Left lung (tissue), 10 donors: ENCODE results near the gene FLVCR1. TPM values are rescaled to one million over a fixed set of nuclear protein-coding genes. Genes with fewer than 3 reads are reported as not detected.

Source experiments
- ATAC-seq: fragments of 200-7000 bp; cut with Tn5 transposase; one replicate; pipeline ENCODE4 v1.9.1; 2020; ENCODE audit warnings: moderate library complexity
- DNase-seq, 4 donors: peaks; one replicate each; pipeline ENCODE4 v3.0.0-alpha.2; 2013 to 2020
- H3K27ac ChIP-seq, 2 donors: fragments of 200-600 bp; sonication (generic) in 1 of 2; one replicate each; pipeline versions ENCODE4 v1.5.0 to v1.8.0; 2020 to 2021
- H3K27me3 ChIP-seq, 2 donors: fragments of 200-600 bp; sonication (generic) in 1 of 2; one replicate each; pipeline versions ENCODE4 v1.5.0 to v1.8.0; 2020 to 2021
- H3K36me3 ChIP-seq, 2 donors: fragments of 200-600 bp; sonication (generic) in 1 of 2; one replicate each; pipeline versions ENCODE4 v1.5.0 to v1.8.0; 2020 to 2021
- H3K4me1 ChIP-seq, 2 donors: fragments of 200-600 bp; one replicate each; pipeline ENCODE4 v1.8.0; 2021
- H3K4me3 ChIP-seq, 2 donors: fragments of 200-600 bp; sonication (generic) in 1 of 2; one replicate each; pipeline versions ENCODE4 v1.5.0 to v1.8.0; 2020 to 2021; ENCODE audit warnings: mild to moderate bottlenecking in 1 of 2
- H3K9me3 ChIP-seq, 2 donors: fragments of 200-600 bp; sonication (generic) in 1 of 2; one replicate each; pipeline versions ENCODE4 v1.5.0 to v1.8.0; 2020 to 2021
- CTCF ChIP-seq, 2 donors: fragments of 200-600 bp; sonication (generic) in 1 of 2; IDR thresholded peaks; one replicate each; pipeline versions ENCODE4 v1.5.0 to v1.8.0; 2021; ENCODE audit warnings: antibody characterized with exemption in 2 of 2
- intact Hi-C, 2 donors: fragments of 100-400 bp; cut with DNase I; formaldehyde crosslinking; loops; one replicate each; pipeline versions ENCODE4 v1.11.2 to v1.14.2; 2022
- polyA plus RNA-seq, 6 donors: library from polyadenylated mRNA; unstranded; fragments of 120-200 nt; gene quantifications; one replicate each; pipeline ENCODE4 v1.2.1, GENCODE V29; 2013; ENCODE audit not compliant: insufficient read length in 6 of 6
- total RNA-seq, 2 donors: library from RNA; stranded (reverse); fragmentation: NEBNext Ultra II Directional; extraction: Animal tissue kit (Norgen Biotek cat#: 25700); gene quantifications; one replicate each; pipeline ENCODE4 v1.2.1, GENCODE V29; 2021
- donor health status: DM: no; HTN: yes; CAD: no.
- donor health status: DM: no; HTN: no; CAD: no.

Gene FLVCR1
- total and polyA plus RNA-seq, 8 donors: 6.1 to 29.4 (median 22.7) TPM

- ATAC-seq: no peak
- Histone ChIP-seq H3K4me3 (no peak overlapping the region), H3K27me3 (no peaks in the 10 kb centered on the region), H3K27ac (no peak overlapping the region), H3K9me3 (no peaks in the 10 kb centered on the region), H3K4me1 (no peaks in the 10 kb centered on the region), H3K36me3 (peaks cover 0 to 71% of the 10 kb centered on the region in 2 donors)
- intact Hi-C loops: no loop called here
- no peak for DNase-seq
- TF ChIP-seq CTCF (IDR thresholded peaks at IDR 0.05): no peak
Measured at GRCh38 chr1:212871976-212872375, 13.9 kb downstream of the FLVCR1 start.

GRCh38 chr1:212873518-212873917 is 15.4 kb downstream of the FLVCR1 start:
- Histone ChIP-seq H3K9me3 (no peaks in the 10 kb centered on the region), H3K4me1 (no peaks in the 10 kb centered on the region), H3K27ac (no peak overlapping the region), H3K27me3 (no peaks in the 10 kb centered on the region), H3K36me3 (peaks cover 0 to 79% of the 10 kb centered on the region in 2 donors), H3K4me3 (no peak overlapping the region)
- intact Hi-C loops: no loop called here
- ATAC-seq (no peak), DNase-seq (no peak)
- no peak for TF ChIP-seq CTCF (IDR thresholded peaks at IDR 0.05)

GRCh38 chr1:212878418-212878817 is 20.3 kb downstream of the FLVCR1 start:
- H3K9me3 ChIP-seq: no peaks in the 10 kb centered on the region
- H3K27ac ChIP-seq: no peak overlapping the region
- intact Hi-C loops: no loop called here
- ATAC-seq (no peak), DNase-seq (no peak)
- H3K27me3 ChIP-seq: no peaks in the 10 kb centered on the region
- peaks cover 0 to 73% of the 10 kb centered on the region in 2 donors for H3K36me3 ChIP-seq
- no peaks in the 10 kb centered on the region for H3K4me1 ChIP-seq
- no peak overlapping the region for H3K4me3 ChIP-seq
- TF ChIP-seq CTCF (IDR thresholded peaks at IDR 0.05): no peak

- H3K9me3 ChIP-seq: no peaks in the 10 kb centered on the region
- H3K27ac ChIP-seq: no peak overlapping the region
- H3K4me3 ChIP-seq: no peak overlapping the region
- TF ChIP-seq CTCF (IDR thresholded peaks at IDR 0.05): no peak
- no peaks in the 10 kb centered on the region for H3K4me1 ChIP-seq
- no peak for ATAC-seq
- peaks cover 0 to 73% of the 10 kb centered on the region in 2 donors for H3K36me3 ChIP-seq
- intact Hi-C loops: no loop called here
- no peaks in the 10 kb centered on the region for H3K27me3 ChIP-seq
- DNase-seq: no peak
Measured at GRCh38 chr1:212879947-212880690, 22.0 kb downstream of the FLVCR1 start.

- no peak for DNase-seq
- H3K36me3 ChIP-seq: peaks cover 3 to 79% of the 10 kb centered on the region in 2 donors
Measured at GRCh38 chr1:212884592-212884991, 26.5 kb downstream of the FLVCR1 start.

More at GRCh38 chr1:212884592-212884991, 26.5 kb downstream of the FLVCR1 start:
- Histone ChIP-seq H3K27ac (no peak overlapping the region), H3K9me3 (no peaks in the 10 kb centered on the region), H3K4me3 (no peak overlapping the region), H3K27me3 (no peaks in the 10 kb centered on the region), H3K4me1 (no peaks in the 10 kb centered on the region)
- TF ChIP-seq CTCF (IDR thresholded peaks at IDR 0.05): no peak
- ATAC-seq: no peak
- intact Hi-C loops: no loop called here
